Stomach (tissue), 4 donors: ENCODE measurements around the gene CHPT1.

Experiments used
- EP300 ChIP-seq: sonication (generic); formaldehyde crosslinking; IDR thresholded peaks from one replicate; pipeline ENCODE4 v1.6.1; 2017; ENCODE audit warnings: antibody characterized with exemption
- POLR2A ChIP-seq, 4 donors: fragments of 450-650 bp; IDR thresholded peaks; one replicate each; pipeline ENCODE4 v1.6.1; 2016; ENCODE audit warnings: antibody characterized with exemption in 4 of 4, control low read depth in 2 of 4, mild to moderate bottlenecking in 1 of 4, moderate library complexity in 1 of 4
- POLR2AphosphoS5 ChIP-seq, 3 donors: sonication (generic); formaldehyde crosslinking; IDR thresholded peaks; one replicate each; pipeline ENCODE4 v1.6.1; 2016; ENCODE audit warnings: antibody characterized with exemption in 3 of 3
- TF ChIP-seq, protein P1 (sequence below), 7 experiments: fragments of 450-650 bp in 4 of 7; fragments of 200-600 bp in 3 of 7; sonication (generic) in 3 of 7; IDR thresholded peaks; one replicate each; pipeline ENCODE4 v1.5.1; 2016 to 2019; ENCODE audit warnings: antibody characterized with exemption in 7 of 7, control low read depth in 2 of 7, mild to moderate bottlenecking in 1 of 7

DNA sequence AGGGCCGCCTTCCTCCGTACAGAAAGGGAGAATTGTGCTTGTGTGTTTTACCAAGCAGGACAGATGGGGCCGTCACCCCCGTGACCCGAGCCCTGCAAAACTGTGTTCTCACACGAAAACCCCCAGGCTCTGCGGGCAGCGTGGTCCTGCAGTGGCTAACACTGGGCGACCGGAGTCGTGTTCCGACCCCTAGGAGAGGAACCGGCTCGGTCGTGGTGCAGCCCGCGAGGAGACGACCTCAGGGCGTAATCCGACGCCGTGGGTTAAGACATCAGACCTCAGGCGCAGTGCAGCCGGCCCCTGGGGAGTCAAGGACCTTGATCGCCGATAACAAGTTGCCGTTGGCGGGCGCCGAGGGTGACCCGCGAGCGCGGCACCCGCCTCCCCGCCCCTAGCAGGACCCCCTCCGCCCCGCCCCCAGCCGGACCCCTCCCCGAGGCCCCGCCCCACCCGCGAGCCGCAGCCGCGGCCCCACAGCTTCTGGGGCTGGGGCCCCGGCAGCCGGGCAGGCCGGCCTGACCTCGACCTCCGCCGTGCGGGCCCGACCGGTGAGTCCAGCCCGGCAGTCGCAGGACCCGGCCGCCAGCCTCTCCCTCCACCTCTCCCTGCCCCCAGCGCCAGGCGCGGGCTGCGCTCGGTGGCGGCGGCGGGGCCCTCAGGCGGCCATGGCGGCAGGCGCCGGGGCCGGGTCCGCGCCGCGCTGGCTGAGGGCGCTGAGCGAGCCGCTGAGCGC, at the start of gene CHPT1:
- TF ChIP-seq POLR2A (IDR thresholded peaks at IDR 0.05) (no peak), POLR2AphosphoS5 (IDR thresholded peaks at IDR 0.05) (peak in 2 of 3 donors; percentile 5 to 28), EP300 (no peak)
- TF ChIP-seq, protein P1, sequence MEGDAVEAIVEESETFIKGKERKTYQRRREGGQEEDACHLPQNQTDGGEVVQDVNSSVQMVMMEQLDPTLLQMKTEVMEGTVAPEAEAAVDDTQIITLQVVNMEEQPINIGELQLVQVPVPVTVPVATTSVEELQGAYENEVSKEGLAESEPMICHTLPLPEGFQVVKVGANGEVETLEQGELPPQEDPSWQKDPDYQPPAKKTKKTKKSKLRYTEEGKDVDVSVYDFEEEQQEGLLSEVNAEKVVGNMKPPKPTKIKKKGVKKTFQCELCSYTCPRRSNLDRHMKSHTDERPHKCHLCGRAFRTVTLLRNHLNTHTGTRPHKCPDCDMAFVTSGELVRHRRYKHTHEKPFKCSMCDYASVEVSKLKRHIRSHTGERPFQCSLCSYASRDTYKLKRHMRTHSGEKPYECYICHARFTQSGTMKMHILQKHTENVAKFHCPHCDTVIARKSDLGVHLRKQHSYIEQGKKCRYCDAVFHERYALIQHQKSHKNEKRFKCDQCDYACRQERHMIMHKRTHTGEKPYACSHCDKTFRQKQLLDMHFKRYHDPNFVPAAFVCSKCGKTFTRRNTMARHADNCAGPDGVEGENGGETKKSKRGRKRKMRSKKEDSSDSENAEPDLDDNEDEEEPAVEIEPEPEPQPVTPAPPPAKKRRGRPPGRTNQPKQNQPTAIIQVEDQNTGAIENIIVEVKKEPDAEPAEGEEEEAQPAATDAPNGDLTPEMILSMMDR (IDR thresholded peaks at IDR 0.05) = no peak
